ENCODE measurements around the gene TTBK2. TPM values are rescaled to one million over a fixed set of nuclear protein-coding genes. Genes with fewer than 3 reads are reported as not detected.

TTBK2 gene
- total and polyA plus RNA-seq, 2 donors (not counting 3 experiments of a cell fraction or from before 2014, with no cell fraction given), result 4.4 to 17.1 TPM

- H3K27me3 ChIP-seq (ENCODE audit: control insufficient read depth in 2 of 2, insufficient read depth in 2 of 2, low read length in 2 of 2), result no peaks in the 10 kb centered on the region
- H3K4me1 ChIP-seq (ENCODE audit: control insufficient read depth, extremely low read depth, insufficient read depth, low read length), result peaks cover 14% of the 10 kb centered on the region
- peaks cover 4% of the 10 kb centered on the region for H3K79me2 ChIP-seq (ENCODE audit: control insufficient read depth, insufficient read depth, low read length)
- ChIA-PET CTCF (interaction anchor here (1.7 kb wide), 1 partner anchor 10 kb away, joined by 7 read pairs; no protein-coding TSS in a partner anchor), POLR2A (no interaction called here)
- no peak overlapping the region for H3K4me2 ChIP-seq (ENCODE audit: insufficient read depth, low read length)
- no peak for TF ChIP-seq JUN (IDR thresholded peaks at IDR 0.05; ENCODE audit: borderline replicate concordance, insufficient read depth, insufficient read length, low read depth)
- TF ChIP-seq, protein P1, sequence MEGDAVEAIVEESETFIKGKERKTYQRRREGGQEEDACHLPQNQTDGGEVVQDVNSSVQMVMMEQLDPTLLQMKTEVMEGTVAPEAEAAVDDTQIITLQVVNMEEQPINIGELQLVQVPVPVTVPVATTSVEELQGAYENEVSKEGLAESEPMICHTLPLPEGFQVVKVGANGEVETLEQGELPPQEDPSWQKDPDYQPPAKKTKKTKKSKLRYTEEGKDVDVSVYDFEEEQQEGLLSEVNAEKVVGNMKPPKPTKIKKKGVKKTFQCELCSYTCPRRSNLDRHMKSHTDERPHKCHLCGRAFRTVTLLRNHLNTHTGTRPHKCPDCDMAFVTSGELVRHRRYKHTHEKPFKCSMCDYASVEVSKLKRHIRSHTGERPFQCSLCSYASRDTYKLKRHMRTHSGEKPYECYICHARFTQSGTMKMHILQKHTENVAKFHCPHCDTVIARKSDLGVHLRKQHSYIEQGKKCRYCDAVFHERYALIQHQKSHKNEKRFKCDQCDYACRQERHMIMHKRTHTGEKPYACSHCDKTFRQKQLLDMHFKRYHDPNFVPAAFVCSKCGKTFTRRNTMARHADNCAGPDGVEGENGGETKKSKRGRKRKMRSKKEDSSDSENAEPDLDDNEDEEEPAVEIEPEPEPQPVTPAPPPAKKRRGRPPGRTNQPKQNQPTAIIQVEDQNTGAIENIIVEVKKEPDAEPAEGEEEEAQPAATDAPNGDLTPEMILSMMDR (IDR thresholded peaks at IDR 0.05; ENCODE audit: extremely low read depth in 1 of 2, insufficient read depth in 1 of 2, low read depth in 1 of 2, low read length in 2 of 2), result no peak
- TF ChIP-seq EZH2 (IDR thresholded peaks at IDR 0.05; ENCODE audit: borderline replicate concordance, low read depth, low read length, severe bottlenecking), result no peak
- TF ChIP-seq GATA2 (IDR thresholded peaks at IDR 0.05; ENCODE audit: insufficient read depth, insufficient read length, low read depth, low read length), result no peak
- no peak for TF ChIP-seq MAX (IDR thresholded peaks at IDR 0.05; ENCODE audit: insufficient read depth, insufficient read length)
- TF ChIP-seq MYC (IDR thresholded peaks at IDR 0.05; ENCODE audit: low read depth, low read length), result no peak
- TF ChIP-seq FOS (IDR thresholded peaks at IDR 0.05; ENCODE audit: borderline replicate concordance, insufficient read depth, low read length), result no peak
- TF ChIP-seq POLR2A (IDR thresholded peaks at IDR 0.05; ENCODE audit: low read depth, low read length), result no peak
- no peak for TF ChIP-seq POLR2AphosphoS5 (IDR thresholded peaks at IDR 0.05; ENCODE audit: insufficient read depth, low read depth, low read length)
- no peaks in the 10 kb centered on the region for H3K9me3 ChIP-seq (replicated peaks; ENCODE audit: control insufficient read depth, insufficient read depth, low read length)
- no peak overlapping the region for H3K9ac ChIP-seq (replicated peaks; ENCODE audit: extremely low read depth, insufficient read depth, low read length)
- DNase-seq (ENCODE audit: low read depth, low spot score), result no peak
- no peaks in the 10 kb centered on the region for H3K9me1 ChIP-seq (replicated peaks; ENCODE audit: control insufficient read depth, extremely low read depth, insufficient read depth, low read length)
- no peaks in the 10 kb centered on the region for H3K36me3 ChIP-seq (ENCODE audit: control insufficient read depth in 2 of 2, extremely low read depth in 1 of 2, insufficient read depth in 2 of 2, low read length in 2 of 2)
- H3K4me3 ChIP-seq (replicated peaks in 1 of 3; ENCODE audit: insufficient read depth in 1 of 3, low read depth in 1 of 3, low read length in 3 of 3), result no peak overlapping the region
- H2AFZ ChIP-seq (ENCODE audit: low read depth, low read length), result no peak overlapping the region
- no peak for FAIRE-seq
- BruUV-seq (replicated peaks), result no TSS peak
- intact Hi-C loops (cut with micrococcal nuclease), result no loop called here
- dilution Hi-C loops (cut with MboI; ENCODE audit: extremely low pct_ligation_motif_present, low sequenced_read_pairs), result no loop called here
- H3K27ac ChIP-seq (ENCODE audit: insufficient read depth, low read depth, low read length), result no peak overlapping the region
- no peaks in the 10 kb centered on the region for H4K20me1 ChIP-seq (replicated peaks; ENCODE audit: control insufficient read depth, extremely low read depth, insufficient read depth, low read length)
Measured at GRCh38 chr15:42915654-42916315, 4.8 kb downstream of the TTBK2 start.
